Keratinocyte (primary cell): ENCODE measurements around the gene TBCB. TPM values are rescaled to one million over a fixed set of nuclear protein-coding genes. Genes with fewer than 3 reads are reported as not detected.
A peak's percentile ranks its signal among the peaks of the same experiment; 100 is the strongest.

Source experiments
- DNase-seq: peaks from one replicate; pipeline ENCODE4 v3.0.0-alpha.2; 2011; ENCODE audit warnings: low read depth, missing footprints, low spot score
- FAIRE-seq: peaks from 2 replicates; lab custom pipeline; 2011; peaks lifted over from hg19 to GRCh38; lab: Jason Lieb, UNC
- H2AFZ ChIP-seq: 2 replicates; pipeline ENCODE4 v1.6.0; 2012; ENCODE audit warnings: low read length, control low read depth, inconsistent platforms; ENCODE audit not compliant: control insufficient read depth
- H3K27ac ChIP-seq: 2 replicates; pipeline ENCODE4 v1.5.1; 2011; ENCODE audit warnings: low read length; ENCODE audit not compliant: control insufficient read depth, insufficient read depth
- H3K27me3 ChIP-seq: 3 replicates; pipeline ENCODE4 v1.6.0; 2011; ENCODE audit warnings: low read length; ENCODE audit not compliant: control insufficient read depth, insufficient read depth; ENCODE audit errors: extremely low read depth
- H3K36me3 ChIP-seq, 2 experiments: 2 replicates in 1 of 2; 3 replicates in 1 of 2; pipeline ENCODE4 v1.5.1; 2011; ENCODE audit warnings: low read length in 2 of 2, mild to moderate bottlenecking in 1 of 2; ENCODE audit not compliant: control insufficient read depth in 2 of 2, insufficient read depth in 2 of 2; ENCODE audit errors: extremely low read depth in 1 of 2
- H3K4me1 ChIP-seq: 3 replicates; pipeline ENCODE4 v1.5.1; 2011; ENCODE audit warnings: low read length; ENCODE audit not compliant: control insufficient read depth, insufficient read depth; ENCODE audit errors: extremely low read depth
- H3K4me2 ChIP-seq: 3 replicates; pipeline ENCODE4 v1.6.0; 2011; ENCODE audit warnings: low read depth, low read length; ENCODE audit not compliant: control insufficient read depth, insufficient read depth; ENCODE audit errors: extremely low read depth
- H3K4me3 ChIP-seq, 3 experiments: fragments of 200-600 bp in 1 of 3; sonication (generic) in 1 of 3; 2 replicates in 2 of 3; 3 replicates in 1 of 3; pipeline ENCODE4 v1.5.1; 2011 to 2016; ENCODE audit warnings: low read length in 3 of 3, mild to moderate bottlenecking in 3 of 3, control low read depth in 2 of 3, inconsistent platforms in 1 of 3, low read depth in 1 of 3, mixed read lengths in 1 of 3, mixed run types in 1 of 3, moderate library complexity in 1 of 3; ENCODE audit not compliant: control insufficient read depth in 2 of 3, insufficient read depth in 2 of 3; ENCODE audit errors: extremely low read depth in 1 of 3
- H3K79me2 ChIP-seq: 2 replicates; pipeline ENCODE4 v1.6.0; 2012; ENCODE audit warnings: low read length; ENCODE audit not compliant: control insufficient read depth, insufficient read depth
- H3K9ac ChIP-seq: 3 replicates; pipeline ENCODE4 v1.6.0; 2011; ENCODE audit warnings: low read length; ENCODE audit not compliant: control insufficient read depth, insufficient read depth; ENCODE audit errors: extremely low read depth
- H3K9me1 ChIP-seq: 3 replicates; pipeline ENCODE4 v1.6.0; 2011; ENCODE audit warnings: low read length; ENCODE audit not compliant: control insufficient read depth, insufficient read depth; ENCODE audit errors: extremely low read depth
- H3K9me3 ChIP-seq: 2 replicates; pipeline ENCODE4 v1.5.1; 2012; ENCODE audit warnings: low read depth, low read length; ENCODE audit not compliant: control insufficient read depth
- H4K20me1 ChIP-seq: 3 replicates; pipeline ENCODE4 v1.6.0; 2011; ENCODE audit warnings: low read length; ENCODE audit not compliant: control insufficient read depth, insufficient read depth; ENCODE audit errors: extremely low read depth
- EZH2 ChIP-seq: IDR thresholded peaks from one replicate; pipeline ENCODE4 v1.6.1; 2012; ENCODE audit warnings: inconsistent platforms, mild to moderate bottlenecking, low read length, moderate library complexity
- dilution Hi-C: fragments of 300-500 bp; cut with MboI; formaldehyde crosslinking; loops from one replicate; pipeline ENCODE4 v1.7.0; 2020; ENCODE audit warnings: low sequenced_read_pairs; ENCODE audit not compliant: extremely low pct_ligation_motif_present
- polyA plus RNA-seq, 5 experiments: library from polyadenylated mRNA; depleted of rRNA in 3 of 5; stranded (reverse) in 3 of 5; stranded (forward) in 1 of 5; unstranded in 1 of 5; fragments of >200 nt; gene quantifications; 1 replicate in 1 of 5; 2 replicates in 3 of 5; 3 replicates in 1 of 5; pipeline versions ENCODE4 v1.2.1 to v1.2.3, GENCODE V29; 2011 to 2012; ENCODE audit warnings: missing spikeins in 2 of 5, low read depth in 1 of 5, low replicate concordance in 1 of 5
- TF ChIP-seq, protein P1 (sequence below), 3 experiments: IDR thresholded peaks in 1 of 3; conservative IDR thresholded peaks in 1 of 3; optimal IDR thresholded peaks in 1 of 3; 2 replicates in 2 of 3; 3 replicates in 1 of 3; pipeline versions ENCODE3 to v1.5.1; 2011; ENCODE audit warnings: low read length in 3 of 3, mild to moderate bottlenecking in 3 of 3, moderate library complexity in 2 of 3, control low read depth in 1 of 3, inconsistent platforms in 1 of 3; ENCODE audit not compliant: insufficient read depth in 2 of 3; ENCODE audit errors: extremely low read depth in 1 of 3

The TBCB gene
- polyA plus RNA-seq, 1 donor (not counting 4 experiments of a cell fraction or from before 2014, with no cell fraction given) = 183 TPM

DNA sequence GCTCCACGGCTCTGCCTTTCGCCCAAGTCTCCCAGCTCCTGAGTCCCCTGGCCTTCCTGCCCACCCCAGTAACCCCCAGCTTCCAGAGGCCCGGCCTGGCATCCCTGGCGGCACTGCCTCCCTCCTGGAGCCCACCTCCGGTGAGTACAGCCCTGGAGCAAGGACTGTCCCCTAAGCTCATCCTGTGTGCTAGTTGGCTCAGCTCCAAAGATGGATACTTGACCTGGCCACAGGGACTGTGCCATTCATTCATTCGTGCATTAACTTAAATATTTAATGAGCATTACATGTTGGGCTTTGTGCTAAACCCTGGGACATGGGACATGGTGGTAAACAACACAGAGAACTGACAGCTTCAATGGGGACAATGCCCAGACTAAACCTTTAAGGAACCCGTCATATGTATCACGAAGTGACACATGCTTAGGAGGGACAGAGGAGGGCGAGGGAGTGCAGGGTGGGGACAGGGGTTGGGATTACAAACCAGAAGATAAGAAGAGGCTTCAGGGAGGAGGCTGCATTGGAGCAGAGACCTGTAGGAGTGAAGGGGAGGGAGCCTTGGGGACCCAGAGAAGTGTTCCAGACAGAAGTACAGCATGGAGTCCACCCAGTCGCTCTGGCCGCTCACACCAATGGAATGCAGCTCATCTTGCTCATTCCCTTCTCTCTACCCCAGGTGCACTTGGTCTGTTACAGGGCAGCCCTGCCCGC, 11.3 kb upstream of the TBCB start:
- FAIRE-seq (no peak), DNase-seq (no peak)
- Histone ChIP-seq H2AFZ (no peak overlapping the region), H3K4me2 (peak overlapping the region; percentile 22), H3K27ac (no peak overlapping the region), H3K4me3 (no peak overlapping the region), H3K9me3 (no peaks in the 10 kb centered on the region), H3K79me2 (no peaks in the 10 kb centered on the region), H3K27me3 (no peaks in the 10 kb centered on the region), H3K4me1 (peaks cover 23% of the 10 kb centered on the region), H3K36me3 (peaks cover 0 to 19% of the 10 kb centered on the region in 2 experiments), H4K20me1 (no peaks in the 10 kb centered on the region), H3K9me1 (no peaks in the 10 kb centered on the region), H3K9ac (no peak overlapping the region)
- TF ChIP-seq, protein P1, sequence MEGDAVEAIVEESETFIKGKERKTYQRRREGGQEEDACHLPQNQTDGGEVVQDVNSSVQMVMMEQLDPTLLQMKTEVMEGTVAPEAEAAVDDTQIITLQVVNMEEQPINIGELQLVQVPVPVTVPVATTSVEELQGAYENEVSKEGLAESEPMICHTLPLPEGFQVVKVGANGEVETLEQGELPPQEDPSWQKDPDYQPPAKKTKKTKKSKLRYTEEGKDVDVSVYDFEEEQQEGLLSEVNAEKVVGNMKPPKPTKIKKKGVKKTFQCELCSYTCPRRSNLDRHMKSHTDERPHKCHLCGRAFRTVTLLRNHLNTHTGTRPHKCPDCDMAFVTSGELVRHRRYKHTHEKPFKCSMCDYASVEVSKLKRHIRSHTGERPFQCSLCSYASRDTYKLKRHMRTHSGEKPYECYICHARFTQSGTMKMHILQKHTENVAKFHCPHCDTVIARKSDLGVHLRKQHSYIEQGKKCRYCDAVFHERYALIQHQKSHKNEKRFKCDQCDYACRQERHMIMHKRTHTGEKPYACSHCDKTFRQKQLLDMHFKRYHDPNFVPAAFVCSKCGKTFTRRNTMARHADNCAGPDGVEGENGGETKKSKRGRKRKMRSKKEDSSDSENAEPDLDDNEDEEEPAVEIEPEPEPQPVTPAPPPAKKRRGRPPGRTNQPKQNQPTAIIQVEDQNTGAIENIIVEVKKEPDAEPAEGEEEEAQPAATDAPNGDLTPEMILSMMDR (optimal IDR thresholded peaks at IDR 0.05 in 1 of 3, IDR thresholded peaks at IDR 0.05 in 1 of 3, conservative IDR thresholded peaks at IDR 0.05 in 1 of 3; ENCODE audit: extremely low read depth in 1 of 3, insufficient read depth in 2 of 3, low read length in 3 of 3) = no peak
- TF ChIP-seq EZH2 = no peak
- dilution Hi-C loops = no loop called here

GRCh38 chr19:36106441-36106840, 8.8 kb upstream of the TBCB start:
- H3K9ac ChIP-seq = no peak overlapping the region
- FAIRE-seq = no peak
- H3K4me3 ChIP-seq = no peak overlapping the region
- no peaks in the 10 kb centered on the region for H3K9me3 ChIP-seq
- no peaks in the 10 kb centered on the region for H3K79me2 ChIP-seq
- H3K9me1 ChIP-seq = no peaks in the 10 kb centered on the region
- H3K27me3 ChIP-seq = no peaks in the 10 kb centered on the region
- H3K4me1 ChIP-seq = peaks cover 17% of the 10 kb centered on the region
- DNase-seq = no peak
- H4K20me1 ChIP-seq = peaks cover 3% of the 10 kb centered on the region
- H2AFZ ChIP-seq = no peak overlapping the region
- H3K4me2 ChIP-seq = no peak overlapping the region
- TF ChIP-seq, protein P1 (optimal IDR thresholded peaks at IDR 0.05 in 1 of 3, IDR thresholded peaks at IDR 0.05 in 1 of 3, conservative IDR thresholded peaks at IDR 0.05 in 1 of 3; ENCODE audit: extremely low read depth in 1 of 3, insufficient read depth in 2 of 3, low read length in 3 of 3) = no peak
- no peak for TF ChIP-seq EZH2
- H3K27ac ChIP-seq = no peak overlapping the region
- dilution Hi-C loops = no loop called here
- H3K36me3 ChIP-seq = peaks cover 2 to 25% of the 10 kb centered on the region in 2 experiments
